Upper lobe of left lung (tissue), 6 donors: Measurements from ENCODE around the gene LRP6. TPM values are rescaled to one million over a fixed set of nuclear protein-coding genes. Genes with fewer than 3 reads are reported as not detected.
"Not testable (repeated sequence)": the region's sequence is repeated elsewhere in the genome, so short reads cannot be mapped to it uniquely, and the experiment has no call there.

Experiments
- ATAC-seq, 2 donors: fragments of 200-7000 bp; cut with Tn5 transposase; one replicate each; pipeline ENCODE4 v1.9.1; 2022; ENCODE audit warnings: mild to moderate bottlenecking in 2 of 2, moderate library complexity in 2 of 2; ENCODE audit not compliant: low FRiP score in 2 of 2
- DNase-seq, 2 donors: peaks; one replicate each; pipeline ENCODE4 v3.0.0-alpha.2; 2019 to 2020
- H3K27ac ChIP-seq, 4 donors: fragments of 200-600 bp; sonication (generic); one replicate each; pipeline ENCODE4 v1.5.1; 2016 to 2019
- H3K27me3 ChIP-seq, 4 donors: fragments of 200-600 bp; sonication (generic); one replicate each; pipeline ENCODE4 v1.5.1; 2017 to 2019
- H3K36me3 ChIP-seq, 4 donors: fragments of 200-600 bp; sonication (generic); one replicate each; pipeline ENCODE4 v1.5.1; 2016 to 2019
- H3K4me1 ChIP-seq, 4 donors: fragments of 200-600 bp; sonication (generic); one replicate each; pipeline ENCODE4 v1.5.1; 2018 to 2019
- H3K4me3 ChIP-seq, 4 donors: fragments of 200-600 bp; sonication (generic); one replicate each; pipeline ENCODE4 v1.5.1; 2017 to 2019; ENCODE audit warnings: mild to moderate bottlenecking in 2 of 4, moderate library complexity in 1 of 4
- H3K9me3 ChIP-seq, 4 donors: fragments of 200-600 bp; sonication (generic); one replicate each; pipeline ENCODE4 v1.5.1; 2018 to 2019
- CTCF ChIP-seq, 6 experiments: fragments of 450-650 bp in 4 of 6; fragments of 200-600 bp in 2 of 6; sonication (generic) in 2 of 6; IDR thresholded peaks; one replicate each; pipeline ENCODE4 v1.5.1; 2016 to 2019; ENCODE audit warnings: antibody characterized with exemption in 6 of 6
- EP300 ChIP-seq, 4 donors: sonication (generic); formaldehyde crosslinking; IDR thresholded peaks; one replicate each; pipeline ENCODE4 v1.5.1; 2017; ENCODE audit warnings: antibody characterized with exemption in 4 of 4, control low read depth in 2 of 4
- POLR2A ChIP-seq, 4 donors: fragments of 450-650 bp; IDR thresholded peaks; one replicate each; pipeline ENCODE4 v1.5.1; 2016 to 2017; ENCODE audit warnings: antibody characterized with exemption in 4 of 4, mild to moderate bottlenecking in 2 of 4
- POLR2AphosphoS5 ChIP-seq, 2 donors: sonication (generic); formaldehyde crosslinking; IDR thresholded peaks; one replicate each; pipeline ENCODE4 v1.5.1; 2017; ENCODE audit warnings: antibody characterized with exemption in 2 of 2
- WGBS, 2 donors: methylation state at CpG; one replicate each; pipeline ENCODE4 v1.1.5; 2017 to 2018; 5-methylcytosine and 5-hydroxymethylcytosine counted together
- total RNA-seq, 6 donors: library from RNA; depleted of rRNA in 4 of 6; stranded (reverse); fragments of >200 nt in 4 of 6; gene quantifications; one replicate each; pipeline versions ENCODE4 v1.1.0 to v1.2.1, GENCODE V29; 2016 to 2021
- donor health status: DM: no; HTN: no; CAD: no; lungs with moderate emphysema.
- donor health status: DM: no; HTN: yes; CAD: no; lungs with severe emphysema.

LRP6 gene
- total RNA-seq, 6 donors from 2014 or later: 43.3 to 136 (median 66.4) TPM

- no peak overlapping the region for H3K4me3 ChIP-seq
These were observed 119.7 kb downstream of the LRP6 start for GRCh38 chr12:12147111-12147510.

GRCh38 chr12:12144531-12144930 is 122.3 kb downstream of the LRP6 start:
- not testable (repeated sequence) for H3K4me1 ChIP-seq, H3K27me3 ChIP-seq, H3K9me3 ChIP-seq, DNase-seq, ATAC-seq, H3K27ac ChIP-seq, H3K4me3 ChIP-seq
- 0 to 38% methylated on average over 1 of the region's 1 CpG for WGBS, 2 donors
- peaks cover 2 to 27% (median 10%) of the 10 kb centered on the region in 4 donors for H3K36me3 ChIP-seq

More at GRCh38 chr12:12147111-12147510, 119.7 kb downstream of the LRP6 start:
- WGBS, 2 donors: 92% methylated on average over 6 of the region's 6 CpGs
- no peaks in the 10 kb centered on the region for H3K27me3 ChIP-seq
- ATAC-seq (no peak), DNase-seq (no peak)
- no peaks in the 10 kb centered on the region for H3K9me3 ChIP-seq
- H3K36me3 ChIP-seq: peaks cover 2 to 39% (median 10%) of the 10 kb centered on the region in 4 donors
- no peaks in the 10 kb centered on the region for H3K4me1 ChIP-seq
- no peak overlapping the region for H3K27ac ChIP-seq
- TF ChIP-seq POLR2AphosphoS5 (IDR thresholded peaks at IDR 0.05) (no peak), EP300 (IDR thresholded peaks at IDR 0.05) (no peak), POLR2A (IDR thresholded peaks at IDR 0.05) (no peak), CTCF (IDR thresholded peaks at IDR 0.05) (no peak)

GRCh38 chr12:12141000-12141399 is 125.8 kb downstream of the LRP6 start:
- no peaks in the 10 kb centered on the region for H3K4me1 ChIP-seq
- ATAC-seq (no peak), DNase-seq (no peak)
- H3K4me3 ChIP-seq: no peak overlapping the region
- H3K27ac ChIP-seq: no peak overlapping the region
- H3K9me3 ChIP-seq: no peaks in the 10 kb centered on the region
- no peaks in the 10 kb centered on the region for H3K27me3 ChIP-seq
- TF ChIP-seq POLR2A (IDR thresholded peaks at IDR 0.05) (no peak), POLR2AphosphoS5 (IDR thresholded peaks at IDR 0.05) (no peak), EP300 (IDR thresholded peaks at IDR 0.05) (no peak), CTCF (IDR thresholded peaks at IDR 0.05) (no peak)
- H3K36me3 ChIP-seq: peaks cover 0 to 13% (median 0%) of the 10 kb centered on the region in 4 donors

GRCh38 chr12:12138203-12139154 is 128.4 kb downstream of the LRP6 start:
- DNase-seq (no peak), ATAC-seq (no peak)
- no peak overlapping the region for H3K27ac ChIP-seq
- no peaks in the 10 kb centered on the region for H3K9me3 ChIP-seq
- WGBS, 2 donors: 87 to 93% methylated on average over 3 of the region's 3 CpGs
- no peaks in the 10 kb centered on the region for H3K27me3 ChIP-seq
- peaks cover 0 to 7% (median 0%) of the 10 kb centered on the region in 4 donors for H3K4me1 ChIP-seq
- H3K36me3 ChIP-seq: peaks cover 0 to 14% (median 0%) of the 10 kb centered on the region in 4 donors
- no peak for TF ChIP-seq POLR2AphosphoS5 (IDR thresholded peaks at IDR 0.05)
- no peak for TF ChIP-seq CTCF (IDR thresholded peaks at IDR 0.05)
- no peak for TF ChIP-seq EP300 (IDR thresholded peaks at IDR 0.05)
- no peak overlapping the region for H3K4me3 ChIP-seq

GRCh38 chr12:12133785-12134184 is 133.1 kb downstream of the LRP6 start:
- Histone ChIP-seq H3K27ac (no peak overlapping the region), H3K4me1 (peaks cover 0 to 7% (median 0%) of the 10 kb centered on the region in 4 donors), H3K27me3 (no peaks in the 10 kb centered on the region), H3K9me3 (no peaks in the 10 kb centered on the region), H3K4me3 (no peak overlapping the region), H3K36me3 (peaks cover 0 to 40% (median 1%) of the 10 kb centered on the region in 4 donors)
- no peak for ATAC-seq
- WGBS, 2 donors: 69 to 89% methylated on average over 5 of the region's 5 CpGs
- TF ChIP-seq EP300 (IDR thresholded peaks at IDR 0.05): no peak
- no peak for TF ChIP-seq CTCF (IDR thresholded peaks at IDR 0.05)
- TF ChIP-seq POLR2A (IDR thresholded peaks at IDR 0.05): no peak
- TF ChIP-seq POLR2AphosphoS5 (IDR thresholded peaks at IDR 0.05): no peak
- no peak for DNase-seq
